ENCODE results near the gene MTURN. TPM values are rescaled to one million over a fixed set of nuclear protein-coding genes. Genes with fewer than 3 reads are reported as not detected.

MTURN gene
- total and polyA plus RNA-seq, 2 donors (not counting 1 experiment from before 2014, with no cell fraction given): 4.5 to 13.9 TPM

DNA sequence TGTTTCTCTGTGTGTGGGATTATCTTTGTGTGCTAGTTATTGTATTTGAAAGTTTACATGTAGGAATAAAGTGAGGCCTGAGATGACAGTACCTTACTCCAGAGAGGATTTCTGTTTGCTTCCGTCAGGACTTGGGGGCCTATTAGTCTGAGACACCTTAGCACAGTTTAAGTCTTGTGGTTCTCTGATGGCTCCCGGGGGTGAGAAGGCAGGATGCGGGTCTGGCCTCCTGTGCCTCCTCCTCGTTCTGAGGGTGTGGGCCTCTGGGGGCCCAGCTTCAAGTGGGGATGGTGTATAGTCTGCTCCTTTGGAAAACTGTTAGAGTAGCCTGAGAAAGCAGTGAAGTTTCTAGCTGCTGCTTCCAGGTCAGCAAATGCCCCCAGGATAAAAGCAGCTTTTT is 12.4 kb downstream of the MTURN start:
- Histone ChIP-seq H3K36me3 (replicated peaks in 1 of 2; ENCODE audit: control extremely low read depth in 1 of 2, control insufficient read depth in 1 of 2, extremely low read depth in 1 of 2, insufficient read depth in 2 of 2, low read length in 1 of 2) (no peaks in the 10 kb centered on the region), H3K27me3 (replicated peaks in 1 of 4; ENCODE audit: control extremely low read depth in 1 of 4, control insufficient read depth in 3 of 4, insufficient read depth in 4 of 4, low read length in 3 of 4) (no peaks in the 10 kb centered on the region), H3K4me3 (ENCODE audit: control extremely low read depth in 1 of 5, extremely low read depth in 1 of 5, insufficient read depth in 1 of 5, low read depth in 2 of 5, low read length in 4 of 5) (no peak overlapping the region), H3K4me1 (ENCODE audit: control insufficient read depth in 2 of 2, insufficient read depth in 2 of 2, low read length in 2 of 2) (peaks cover 6 to 14% of the 10 kb centered on the region in 2 donors), H3K4me2 (replicated peaks; ENCODE audit: low read depth, low read length, poor library complexity, severe bottlenecking) (no peak overlapping the region), H2AFZ (ENCODE audit: insufficient read depth, low read depth, low read length, poor library complexity, severe bottlenecking) (no peak overlapping the region), H3K9me3 (ENCODE audit: control extremely low read depth in 1 of 3, control insufficient read depth in 2 of 3, insufficient read depth in 1 of 3, low read length in 2 of 3) (no peaks in the 10 kb centered on the region), H3K79me2 (ENCODE audit: control insufficient read depth, insufficient read depth, low read length) (no peaks in the 10 kb centered on the region), H3K27ac (ENCODE audit: low read length in 2 of 2) (no peak overlapping the region), H4K20me1 (ENCODE audit: control insufficient read depth, insufficient read depth, low read length, poor library complexity, severe bottlenecking) (no peaks in the 10 kb centered on the region), H3K9ac (ENCODE audit: low read length) (no peak overlapping the region)
- peaks cover 4% of the 10 kb centered on the region for H3K4me1 Mint-ChIP-seq
- no peak overlapping the region for H3K4me3 Mint-ChIP-seq
- H3K9me3 Mint-ChIP-seq (ENCODE audit: insufficient read depth): no peaks in the 10 kb centered on the region
- ChIA-PET POLR2A (no interaction called here), CTCF (interaction anchor here (1.2 kb wide), 1 partner anchor 269 kb away, joined by 3 read pairs; no protein-coding TSS in a partner anchor)
- TF ChIP-seq CTCF (IDR thresholded peaks at IDR 0.05) (no peak), EZH2 (IDR thresholded peaks at IDR 0.05; ENCODE audit: borderline replicate concordance, insufficient read depth, low read depth, low read length, poor library complexity, severe bottlenecking) (no peak)
- 23% methylated on average over 4 of the region's 4 CpGs for WGBS (ENCODE audit: insufficient coverage)
- DNase-seq: no peak
- H3K27ac Mint-ChIP-seq: no peak overlapping the region
- no peak for ATAC-seq (ENCODE audit: low read depth)
- intact Hi-C loops (cut with micrococcal nuclease): no loop called here
- H3K27me3 Mint-ChIP-seq: no peaks in the 10 kb centered on the region

DNA sequence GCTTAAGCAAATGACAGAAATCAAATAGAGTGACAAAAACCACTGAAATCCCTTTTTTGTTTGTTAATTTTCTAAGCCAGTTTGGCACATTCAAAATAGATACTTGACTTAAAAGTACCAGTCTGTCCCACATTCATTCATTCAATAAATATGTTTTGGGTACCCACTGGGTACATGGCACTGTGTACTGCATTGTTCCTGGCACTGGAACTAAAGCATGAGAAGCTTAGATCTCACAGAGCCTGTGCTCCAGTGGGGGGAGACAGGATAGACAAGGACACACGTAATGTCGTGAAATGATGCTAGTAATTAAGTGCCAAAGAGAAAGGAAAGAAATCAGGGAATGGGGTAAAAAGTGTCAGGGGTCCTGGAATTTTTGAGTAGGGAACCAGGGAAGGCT is 13.0 kb downstream of the MTURN start:
- TF ChIP-seq EZH2 (IDR thresholded peaks at IDR 0.05; ENCODE audit: borderline replicate concordance, insufficient read depth, low read depth, low read length, poor library complexity, severe bottlenecking) (no peak), CTCF (IDR thresholded peaks at IDR 0.05) (no peak)
- ChIA-PET POLR2A (interaction anchor here (1.2 kb wide), 1 partner anchor 14 kb away, joined by 9 read pairs; no protein-coding TSS in a partner anchor), CTCF (interaction anchor here (1.2 kb wide), 1 partner anchor 270 kb away, joined by 3 read pairs; no protein-coding TSS in a partner anchor)
- ATAC-seq (ENCODE audit: low read depth): no peak
- Histone ChIP-seq H3K36me3 (replicated peaks in 1 of 2; ENCODE audit: control extremely low read depth in 1 of 2, control insufficient read depth in 1 of 2, extremely low read depth in 1 of 2, insufficient read depth in 2 of 2, low read length in 1 of 2) (no peaks in the 10 kb centered on the region), H3K9ac (ENCODE audit: low read length) (no peak overlapping the region), H2AFZ (ENCODE audit: insufficient read depth, low read depth, low read length, poor library complexity, severe bottlenecking) (no peak overlapping the region), H3K27me3 (replicated peaks in 1 of 4; ENCODE audit: control extremely low read depth in 1 of 4, control insufficient read depth in 3 of 4, insufficient read depth in 4 of 4, low read length in 3 of 4) (no peaks in the 10 kb centered on the region), H3K4me3 (ENCODE audit: control extremely low read depth in 1 of 5, extremely low read depth in 1 of 5, insufficient read depth in 1 of 5, low read depth in 2 of 5, low read length in 4 of 5) (no peak overlapping the region), H4K20me1 (ENCODE audit: control insufficient read depth, insufficient read depth, low read length, poor library complexity, severe bottlenecking) (no peaks in the 10 kb centered on the region), H3K79me2 (ENCODE audit: control insufficient read depth, insufficient read depth, low read length) (no peaks in the 10 kb centered on the region), H3K9me3 (ENCODE audit: control extremely low read depth in 1 of 3, control insufficient read depth in 2 of 3, insufficient read depth in 1 of 3, low read length in 2 of 3) (no peaks in the 10 kb centered on the region), H3K4me1 (ENCODE audit: control insufficient read depth in 2 of 2, insufficient read depth in 2 of 2, low read length in 2 of 2) (peaks cover 6 to 14% of the 10 kb centered on the region in 2 donors), H3K4me2 (replicated peaks; ENCODE audit: low read depth, low read length, poor library complexity, severe bottlenecking) (no peak overlapping the region), H3K27ac (ENCODE audit: low read length in 2 of 2) (no peak overlapping the region)
- Mint-ChIP-seq H3K4me1 (peaks cover 4% of the 10 kb centered on the region), H3K9me3 (ENCODE audit: insufficient read depth) (no peaks in the 10 kb centered on the region), H3K27ac (no peak overlapping the region), H3K27me3 (no peaks in the 10 kb centered on the region), H3K4me3 (no peak overlapping the region)
- 100% methylated on average over 2 of the region's 2 CpGs for WGBS (ENCODE audit: insufficient coverage)
- DNase-seq: no peak
- intact Hi-C loops (cut with micrococcal nuclease): no loop called here

All from B cell (primary cell).